ENCODE measurements around the gene CELA3A.

- TF ChIP-seq ELF4 (IDR thresholded peaks at IDR 0.05) (no peak), L3MBTL2 (conservative IDR thresholded peaks at IDR 0.05) (no peak), SP1 (IDR thresholded peaks at IDR 0.05) (no peak), HDGF (IDR thresholded peaks at IDR 0.05; ENCODE audit: borderline replicate concordance) (no peak), FOXA1 (IDR thresholded peaks at IDR 0.05) (no peak), FOXK2 (IDR thresholded peaks at IDR 0.05) (no peak), TARDBP (IDR thresholded peaks at IDR 0.05) (no peak), LEF1 (IDR thresholded peaks at IDR 0.05; ENCODE audit: borderline replicate concordance) (no peak), BHLHE40 (IDR thresholded peaks at IDR 0.05; ENCODE audit: borderline replicate concordance) (no peak), ZNF384 (IDR thresholded peaks at IDR 0.05) (no peak), NFRKB (IDR thresholded peaks at IDR 0.05) (no peak), FOXM1 (IDR thresholded peaks at IDR 0.05; ENCODE audit: borderline replicate concordance) (no peak), CTBP1 (IDR thresholded peaks at IDR 0.05; ENCODE audit: borderline replicate concordance) (no peak)
These were observed 38.3 kb downstream of the CELA3A start for GRCh38 chr1:22039594-22040285.
